Adrenal gland (tissue), 12 donors: ENCODE data around the gene VPS4B. TPM values are rescaled to one million over a fixed set of nuclear protein-coding genes. Genes with fewer than 3 reads are reported as not detected.

Experiments
- DNase-seq, 7 donors: peaks; one replicate each; pipeline ENCODE4 v3.0.0-alpha.2; 2019 to 2020
- H3K27ac ChIP-seq, 5 donors: fragments of 200-600 bp; sonication (generic) in 4 of 5; 1 replicate in 3 of 5; 2 replicates in 2 of 5; pipeline versions ENCODE4 v1.5.1 to v1.8.0; 2016 to 2020; ENCODE audit warnings: mild to moderate bottlenecking in 1 of 5
- H3K27me3 ChIP-seq: fragments of 200-600 bp; 2 replicates; pipeline ENCODE4 v1.8.0; 2021
- H3K36me3 ChIP-seq, 2 donors: fragments of 200-600 bp; replicated peaks in 1 of 2; 1 replicate in 1 of 2; 2 replicates in 1 of 2; pipeline versions ENCODE4 v1.5.1 to v1.8.0; 2018 to 2022
- H3K4me1 ChIP-seq, 2 donors: fragments of 200-600 bp; replicated peaks in 1 of 2; 1 replicate in 1 of 2; 2 replicates in 1 of 2; pipeline versions ENCODE4 v1.5.1 to v1.8.0; 2018 to 2021
- H3K4me3 ChIP-seq, 4 donors: fragments of 200-600 bp; sonication (generic) in 3 of 4; one replicate each; pipeline ENCODE4 v1.5.1; 2016 to 2018
- H3K9me3 ChIP-seq, 3 donors: fragments of 200-600 bp; sonication (generic) in 1 of 3; replicated peaks in 1 of 3; 1 replicate in 2 of 3; 2 replicates in 1 of 3; pipeline versions ENCODE4 v1.5.1 to v1.8.0; 2016 to 2021
- CTCF ChIP-seq, 6 experiments: fragments of 450-650 bp in 4 of 6; fragments of 200-600 bp in 2 of 6; sonication (generic) in 1 of 6; IDR thresholded peaks; 1 replicate in 5 of 6; 2 replicates in 1 of 6; pipeline versions ENCODE4 v1.5.1 to v1.8.0; 2016 to 2021; ENCODE audit warnings: antibody characterized with exemption in 6 of 6, mild to moderate bottlenecking in 2 of 6, moderate library complexity in 1 of 6
- POLR2A ChIP-seq, 2 donors: fragments of 450-650 bp; IDR thresholded peaks; one replicate each; pipeline ENCODE4 v1.6.1; 2017; ENCODE audit warnings: antibody characterized with exemption in 2 of 2, mild to moderate bottlenecking in 2 of 2, moderate library complexity in 1 of 2
- WGBS, 4 donors: extraction: QIAGEN DNeasy Blood & Tissue Kit in 2 of 4; methylation state at CpG; one replicate each; pipeline versions ENCODE4 v1.1.5 to v1.1.7; 2013 to 2017; 5-methylcytosine and 5-hydroxymethylcytosine counted together
- intact Hi-C, 2 donors: fragments of 100-400 bp; cut with DNase I; formaldehyde crosslinking; loops; one replicate each; pipeline versions ENCODE4 v1.14.1 to v1.15.0; 2022 to 2023
- polyA plus RNA-seq, 3 donors: library from polyadenylated mRNA; stranded (reverse); fragments of 200-250 nt in 2 of 3; fragments of 350-450 nt in 1 of 3; fragmentation: Illumina TruSeq in 1 of 3; extraction: RNeasy Lipid Tissue Mini Kit (QIAGEN cat#74804) in 1 of 3; gene quantifications; one replicate each; pipeline ENCODE4 v1.2.3, GENCODE V29; 2013 to 2014
- total RNA-seq, 9 donors: library from RNA; depleted of rRNA in 4 of 9; stranded (reverse); fragments of >200 nt in 4 of 9; fragments of 120-200 nt in 1 of 9; fragmentation: NEBNext Ultra II Directional in 1 of 9; extraction: Animal tissue kit (Norgen Biotek cat#: 25700) in 1 of 9; gene quantifications; one replicate each; pipeline versions ENCODE4 v1.1.0 to v1.2.4, GENCODE V29; 2013 to 2023
- donor health status: healthy with polysubstance abuse.
- donor health status: Bipolar disorder and iron deficiency.
- donor health status: DM: yes; HTN: yes; CAD: no.
- donor health status: DM: no; HTN: no; CAD: no.
- donor health status: DM: no; HTN: no; CAD: no.
- donor health status: DM: yes; HTN: yes; CAD: no.

The VPS4B gene
- total and polyA plus RNA-seq, 12 donors: 6.6 to 58.5 (median 36.1) TPM

- intact Hi-C loops: loop anchor here in 1 of 2 donors (10.0 kb wide), 1 partner anchor 312 kb away; no protein-coding TSS in a partner anchor
- Histone ChIP-seq H3K4me3 (no peak overlapping the region), H3K27ac (no peak overlapping the region), H3K9me3 (no peaks in the 10 kb centered on the region), H3K4me1 (peaks cover 0 to 2% of the 10 kb centered on the region in 2 donors), H3K27me3 (peaks cover 3% of the 10 kb centered on the region), H3K36me3 (no peaks in the 10 kb centered on the region)
- 85 to 93% (median 89%) methylated on average over 5 of the region's 5 CpGs for WGBS, 4 donors
- DNase-seq: no peak
- TF ChIP-seq CTCF (IDR thresholded peaks at IDR 0.05) (no peak), POLR2A (IDR thresholded peaks at IDR 0.05) (no peak)
Observed at GRCh38 chr18:63447066-63447465, 24.8 kb upstream of the VPS4B start.

GRCh38 chr18:63446266-63446665 is 24.0 kb upstream of the VPS4B start:
- Histone ChIP-seq H3K4me3 (no peak overlapping the region), H3K27me3 (peaks cover 3% of the 10 kb centered on the region), H3K4me1 (no peaks in the 10 kb centered on the region), H3K27ac (no peak overlapping the region), H3K36me3 (no peaks in the 10 kb centered on the region), H3K9me3 (no peaks in the 10 kb centered on the region)
- DNase-seq: no peak
- TF ChIP-seq CTCF (IDR thresholded peaks at IDR 0.05): no peak
- TF ChIP-seq POLR2A (IDR thresholded peaks at IDR 0.05): no peak
- intact Hi-C loops: loop anchor here in 1 of 2 donors (10.0 kb wide), 1 partner anchor 311 kb away; no protein-coding TSS in a partner anchor
- WGBS, 4 donors: 81 to 100% (median 95%) methylated on average over 3 of the region's 3 CpGs

- Histone ChIP-seq H3K27ac (peak overlapping the region in 2 of 5 donors; percentile 32 to 49), H3K9me3 (no peaks in the 10 kb centered on the region), H3K36me3 (no peaks in the 10 kb centered on the region), H3K4me3 (no peak overlapping the region), H3K4me1 (no peaks in the 10 kb centered on the region), H3K27me3 (peaks cover 3% of the 10 kb centered on the region)
- TF ChIP-seq CTCF (IDR thresholded peaks at IDR 0.05): no peak
- TF ChIP-seq POLR2A (IDR thresholded peaks at IDR 0.05): no peak
- no peak for DNase-seq
- WGBS, 4 donors: 41 to 66% (median 63%) methylated on average over 2 of the region's 2 CpGs
- intact Hi-C loops: loop anchor here in 1 of 2 donors (10.0 kb wide), 1 partner anchor 310 kb away; no protein-coding TSS in a partner anchor
Observed at GRCh38 chr18:63445037-63445436, 22.8 kb upstream of the VPS4B start.

GRCh38 chr18:63444580-63444979 is 22.3 kb upstream of the VPS4B start:
- Histone ChIP-seq H3K9me3 (no peaks in the 10 kb centered on the region), H3K4me3 (no peak overlapping the region), H3K27me3 (peaks cover 3% of the 10 kb centered on the region), H3K27ac (peak overlapping the region in 2 of 5 donors; percentile 32 to 49), H3K4me1 (no peaks in the 10 kb centered on the region), H3K36me3 (no peaks in the 10 kb centered on the region)
- intact Hi-C loops: loop anchor here (5.0 to 10.0 kb wide), 2 partner anchors 310 to 427 kb away; no protein-coding TSS in a partner anchor
- TF ChIP-seq CTCF (IDR thresholded peaks at IDR 0.05): no peak
- TF ChIP-seq POLR2A (IDR thresholded peaks at IDR 0.05): no peak
- DNase-seq: no peak
- 63 to 72% (median 66%) methylated on average over 6 of the region's 6 CpGs for WGBS, 4 donors
